HCT116 (cell line): Measurements from ENCODE around the gene GPR12. TPM values are rescaled to one million over a fixed set of nuclear protein-coding genes. Genes with fewer than 3 reads are reported as not detected.

ENCODE experiments used
- ATAC-seq: fragments of 200-7000 bp; cut with Tn5 transposase; 2 replicates; pipeline ENCODE4 v1.9.1; 2020; ENCODE audit warnings: mild to moderate bottlenecking, moderate library complexity
- BruUV-seq: library from RNA; stranded (reverse); fragments of 400-500 nt; replicated peaks from 2 replicates; lab custom pipeline; 2021; lab: Mats Ljungman, UMichigan
- CTCF ChIA-PET: fragments of 300-600 bp; sonication (Branson Sonifier 250); formaldehyde crosslinking; loops from one replicate; lab custom pipeline; 2021; ENCODE audit warnings: antibody characterized with exemption; lab: Charles Lee
- POLR2A ChIA-PET: fragments of 300-600, 350-600 bp; sonication (Branson Sonifier 250); formaldehyde crosslinking; loops from one replicate; lab custom pipeline; 2021; ENCODE audit warnings: antibody characterized with exemption; lab: Charles Lee
- RAD21 ChIA-PET, 2 experiments: fragments of 300-600 bp; sonication (Branson Sonifier 250); formaldehyde crosslinking; loops; one replicate each; lab custom pipeline; 2023; ENCODE audit warnings: low total read pairs in 2 of 2; ENCODE audit not compliant: uncharacterized antibody in 2 of 2, unreplicated experiment in 2 of 2, low non-redundant PET in 1 of 2; lab: Charles Lee
- DNase-seq: peaks from one replicate; pipeline ENCODE4 v3.0.0-alpha.2; 2010; ENCODE audit warnings: low read depth, low spot score
- H2AFZ ChIP-seq: fragments of 200-600 bp; shearing (Covaris generic), sonication (generic); 2 replicates; pipeline ENCODE4 v1.6.1; 2017; ENCODE audit warnings: low read depth, mixed run types, mixed read lengths, antibody characterized with exemption, low read length; ENCODE audit not compliant: poor library complexity, severe bottlenecking
- H3K27ac ChIP-seq: 2 replicates; pipeline ENCODE4 v1.5.1; 2012; ENCODE audit warnings: low read depth, low read length
- H3K27me3 ChIP-seq: fragments of 200-600 bp; sonication (generic); 2 replicates; pipeline ENCODE4 v1.6.1; 2016; ENCODE audit warnings: mixed run types, low read length, mixed read lengths; ENCODE audit not compliant: insufficient read depth
- H3K36me3 ChIP-seq, 2 experiments: fragments of 200-500 bp in 1 of 2; fragments of 200-600 bp in 1 of 2; sonication (Bioruptor generic) in 1 of 2; sonication (generic) in 1 of 2; 2 replicates each; pipeline versions ENCODE4 v1.5.1 to v1.6.1; 2014 to 2016; ENCODE audit warnings: low read length in 2 of 2, inconsistent platforms in 1 of 2, mixed read lengths in 1 of 2, mixed run types in 1 of 2; ENCODE audit not compliant: insufficient read depth in 2 of 2, control insufficient read depth in 1 of 2
- H3K4me1 ChIP-seq, 2 experiments: fragments of 200-600 bp in 1 of 2; sonication (generic) in 1 of 2; 2 replicates each; pipeline versions ENCODE4 v1.5.1 to v1.6.1; 2012 to 2017; ENCODE audit warnings: low read length in 2 of 2, inconsistent platforms in 1 of 2, mild to moderate bottlenecking in 1 of 2, mixed read lengths in 1 of 2, mixed run types in 1 of 2, moderate library complexity in 1 of 2; ENCODE audit not compliant: insufficient read depth in 2 of 2, control insufficient read depth in 1 of 2
- H3K4me2 ChIP-seq: fragments of 200-600 bp; sonication (generic); 2 replicates; pipeline ENCODE4 v1.6.1; 2017; ENCODE audit warnings: mixed run types, low read length, mixed read lengths
- H3K4me3 ChIP-seq, 2 experiments: fragments of 200-600 bp in 1 of 2; sonication (generic) in 1 of 2; replicated peaks in 1 of 2; 2 replicates each; pipeline ENCODE4 v1.5.1; 2011 to 2016; ENCODE audit warnings: low read length in 2 of 2, control low read depth in 1 of 2, low read depth in 1 of 2, mild to moderate bottlenecking in 1 of 2, mixed read lengths in 1 of 2, mixed run types in 1 of 2
- H3K79me2 ChIP-seq: fragments of 200-600 bp; sonication (generic); 2 replicates; pipeline ENCODE4 v1.6.1; 2017; ENCODE audit warnings: mild to moderate bottlenecking, mixed run types, low read length, moderate library complexity, mixed read lengths; ENCODE audit not compliant: insufficient read depth
- H3K9ac ChIP-seq: fragments of 200-600 bp; sonication (generic); 2 replicates; pipeline ENCODE4 v1.6.1; 2016; ENCODE audit warnings: low read length, mixed read lengths
- H3K9me2 ChIP-seq: fragments of 200-600 bp; sonication (generic), shearing (Covaris generic); 2 replicates; pipeline ENCODE4 v1.6.1; 2017; ENCODE audit warnings: mixed run types, mild to moderate bottlenecking, moderate library complexity; ENCODE audit not compliant: insufficient read depth
- H3K9me3 ChIP-seq, 2 experiments: fragments of 200-500 bp in 1 of 2; fragments of 200-600 bp in 1 of 2; sonication (Bioruptor generic) in 1 of 2; sonication (generic) in 1 of 2; 2 replicates each; pipeline ENCODE4 v1.6.1; 2014 to 2017; ENCODE audit warnings: low read length in 2 of 2, mixed read lengths in 2 of 2, inconsistent platforms in 1 of 2, low read depth in 1 of 2, mild to moderate bottlenecking in 1 of 2, mixed run types in 1 of 2, moderate library complexity in 1 of 2; ENCODE audit not compliant: control insufficient read depth in 1 of 2, insufficient read depth in 1 of 2
- H4K20me1 ChIP-seq: fragments of 200-600 bp; sonication (generic), shearing (Covaris generic); 2 replicates; pipeline ENCODE4 v1.6.1; 2017; ENCODE audit warnings: mixed run types, mild to moderate bottlenecking, moderate library complexity; ENCODE audit not compliant: insufficient read depth
- CBX3 ChIP-seq: IDR thresholded peaks from 2 replicates; pipeline ENCODE4 v1.6.1; 2012; ENCODE audit warnings: low read depth
- EGR1 ChIP-seq: IDR thresholded peaks from 2 replicates; pipeline ENCODE4 v1.6.1; 2012; ENCODE audit warnings: low read depth
- ELF1 ChIP-seq: IDR thresholded peaks from 2 replicates; pipeline ENCODE4 v1.6.1; 2012; ENCODE audit warnings: low read depth, borderline replicate concordance
- EZH2 ChIP-seq: fragments of 200-600 bp; sonication (generic); IDR thresholded peaks from 2 replicates; pipeline ENCODE4 v1.6.1; 2017; ENCODE audit warnings: antibody characterized with exemption, mixed run types
- EZH2phosphoT487 ChIP-seq: fragments of 200-600 bp; IDR thresholded peaks from 2 replicates; pipeline ENCODE4 v1.6.1; 2018; ENCODE audit warnings: antibody characterized with exemption, borderline replicate concordance
- FOSL1 ChIP-seq: IDR thresholded peaks from 2 replicates; pipeline ENCODE4 v1.6.1; 2012; ENCODE audit warnings: low read depth
- JUND ChIP-seq: IDR thresholded peaks from 2 replicates; pipeline ENCODE4 v1.6.1; 2012
- MAX ChIP-seq: IDR thresholded peaks from 2 replicates; pipeline ENCODE4 v1.6.1; 2012
- POLR2A ChIP-seq: IDR thresholded peaks from 2 replicates; pipeline ENCODE4 v1.7.0; 2011; ENCODE audit warnings: borderline replicate concordance; ENCODE audit not compliant: insufficient read depth, insufficient read length; ENCODE audit errors: extremely low read depth
- POLR2AphosphoS5 ChIP-seq: IDR thresholded peaks from 2 replicates; pipeline ENCODE4 v1.6.1; 2011; ENCODE audit warnings: mild to moderate bottlenecking, low read depth, low read length, moderate library complexity
- REST ChIP-seq: IDR thresholded peaks from 2 replicates; pipeline ENCODE4 v1.6.1; 2012; ENCODE audit warnings: low read depth
- SIN3A ChIP-seq: IDR thresholded peaks from 2 replicates; pipeline ENCODE4 v1.6.1; 2012; ENCODE audit warnings: low read depth
- SRF ChIP-seq: IDR thresholded peaks from 2 replicates; pipeline ENCODE4 v1.6.1; 2012; ENCODE audit warnings: low read depth
- TCF7L2 ChIP-seq: IDR thresholded peaks from 2 replicates; pipeline ENCODE4 v1.7.0; 2011; ENCODE audit warnings: borderline replicate concordance, inconsistent platforms; ENCODE audit not compliant: insufficient read depth, insufficient read length; ENCODE audit errors: extremely low read depth
- ZBTB33 ChIP-seq: IDR thresholded peaks from 2 replicates; pipeline ENCODE4 v1.6.1; 2011; ENCODE audit warnings: mild to moderate bottlenecking, low read length, moderate library complexity; ENCODE audit not compliant: insufficient replicate concordance; ENCODE audit errors: extremely low read depth
- ZFX ChIP-seq: fragments of 450-650 bp; IDR thresholded peaks from 2 replicates; pipeline ENCODE4 v1.6.1; 2017
- ZNF274 ChIP-seq: fragments of 200-500 bp; sonication (Bioruptor generic); IDR thresholded peaks from 2 replicates; pipeline ENCODE4 v1.6.1; 2014; ENCODE audit warnings: mild to moderate bottlenecking, low read depth, low read length, inconsistent platforms
- intact Hi-C: fragments of 100-400 bp; cut with micrococcal nuclease; formaldehyde crosslinking; loops from 2 replicates; pipeline ENCODE4 v1.10.0; 2022
- total RNA-seq: library from RNA; stranded (reverse); gene quantifications from one replicate; pipeline ENCODE4 v1.2.1, GENCODE V29; 2021; ENCODE audit not compliant: unreplicated experiment
- TF ChIP-seq, protein P1 (sequence below): IDR thresholded peaks from 2 replicates; pipeline ENCODE4 v1.6.1; 2012
- TF ChIP-seq, protein P2 (sequence below), 3 experiments: fragments of 200-600 bp in 1 of 3; sonication (generic) in 1 of 3; IDR thresholded peaks in 2 of 3; conservative IDR thresholded peaks in 1 of 3; 2 replicates each; pipeline ENCODE4 v1.5.1; 2012 to 2017; ENCODE audit warnings: low read depth in 2 of 3, low read length in 2 of 3, antibody characterized with exemption in 1 of 3, borderline replicate concordance in 1 of 3, control low read depth in 1 of 3, mild to moderate bottlenecking in 1 of 3, mixed read lengths in 1 of 3, mixed run types in 1 of 3, moderate library complexity in 1 of 3; ENCODE audit not compliant: insufficient read depth in 1 of 3

GPR12 gene
- total RNA-seq, 1 experiment from 2014 or later, result not detected

DNA sequence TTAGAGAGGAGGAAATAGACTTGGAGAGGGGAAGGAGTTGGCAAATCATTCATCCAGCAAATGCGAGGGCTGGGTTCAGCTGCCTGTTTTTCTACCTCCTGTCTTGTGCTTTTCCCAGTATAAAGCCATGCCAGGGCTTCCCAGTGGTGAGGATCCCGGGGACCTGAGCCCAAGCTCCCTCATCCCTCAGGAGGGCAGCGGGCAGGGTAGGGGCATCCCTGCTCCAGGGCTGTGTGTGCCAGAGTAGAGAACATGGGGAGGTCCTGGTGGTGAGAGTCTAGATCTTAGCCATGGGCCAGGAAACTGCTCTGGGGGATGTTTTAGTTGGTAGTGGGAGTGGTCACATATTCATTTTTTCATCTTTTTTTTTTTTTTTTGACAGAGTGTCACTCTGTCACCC is 43.6 kb downstream of the GPR12 start:
- intact Hi-C loops, result no loop called here
- TF ChIP-seq EGR1 (no peak), ZBTB33 (no peak), MAX (no peak), POLR2A (no peak), FOSL1 (no peak), TCF7L2 (no peak), EZH2 (no peak), ZNF274 (no peak), CBX3 (no peak), ZFX (no peak), REST (no peak), SIN3A (no peak), POLR2AphosphoS5 (no peak), ELF1 (no peak), SRF (no peak), JUND (no peak), EZH2phosphoT487 (no peak)
- TF ChIP-seq, protein P1, sequence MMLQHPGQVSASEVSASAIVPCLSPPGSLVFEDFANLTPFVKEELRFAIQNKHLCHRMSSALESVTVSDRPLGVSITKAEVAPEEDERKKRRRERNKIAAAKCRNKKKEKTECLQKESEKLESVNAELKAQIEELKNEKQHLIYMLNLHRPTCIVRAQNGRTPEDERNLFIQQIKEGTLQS, result no peak
- TF ChIP-seq, protein P2, sequence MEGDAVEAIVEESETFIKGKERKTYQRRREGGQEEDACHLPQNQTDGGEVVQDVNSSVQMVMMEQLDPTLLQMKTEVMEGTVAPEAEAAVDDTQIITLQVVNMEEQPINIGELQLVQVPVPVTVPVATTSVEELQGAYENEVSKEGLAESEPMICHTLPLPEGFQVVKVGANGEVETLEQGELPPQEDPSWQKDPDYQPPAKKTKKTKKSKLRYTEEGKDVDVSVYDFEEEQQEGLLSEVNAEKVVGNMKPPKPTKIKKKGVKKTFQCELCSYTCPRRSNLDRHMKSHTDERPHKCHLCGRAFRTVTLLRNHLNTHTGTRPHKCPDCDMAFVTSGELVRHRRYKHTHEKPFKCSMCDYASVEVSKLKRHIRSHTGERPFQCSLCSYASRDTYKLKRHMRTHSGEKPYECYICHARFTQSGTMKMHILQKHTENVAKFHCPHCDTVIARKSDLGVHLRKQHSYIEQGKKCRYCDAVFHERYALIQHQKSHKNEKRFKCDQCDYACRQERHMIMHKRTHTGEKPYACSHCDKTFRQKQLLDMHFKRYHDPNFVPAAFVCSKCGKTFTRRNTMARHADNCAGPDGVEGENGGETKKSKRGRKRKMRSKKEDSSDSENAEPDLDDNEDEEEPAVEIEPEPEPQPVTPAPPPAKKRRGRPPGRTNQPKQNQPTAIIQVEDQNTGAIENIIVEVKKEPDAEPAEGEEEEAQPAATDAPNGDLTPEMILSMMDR (IDR thresholded peaks at IDR 0.05 in 2 of 3, conservative IDR thresholded peaks at IDR 0.05 in 1 of 3; ENCODE audit: borderline replicate concordance in 1 of 3, insufficient read depth in 1 of 3, low read depth in 2 of 3, low read length in 2 of 3), result no peak
- Histone ChIP-seq H3K9me3 (no peaks in the 10 kb centered on the region), H3K27ac (no peak overlapping the region), H3K9me2 (no peaks in the 10 kb centered on the region), H3K79me2 (no peaks in the 10 kb centered on the region), H4K20me1 (no peaks in the 10 kb centered on the region), H3K4me3 (no peak overlapping the region), H3K36me3 (no peaks in the 10 kb centered on the region), H3K9ac (no peak overlapping the region), H3K27me3 (0 out of 2 replicates have a peak, but pooled peaks cover 10% of the 10 kb centered on the region), H3K4me1 (no peaks in the 10 kb centered on the region), H2AFZ (no peak overlapping the region), H3K4me2 (no peak overlapping the region)
- ChIA-PET RAD21 (no interaction called here), POLR2A (no interaction called here), CTCF (interaction anchor here (0.7 kb wide), 1 partner anchor 162 kb away, joined by 3 read pairs; no protein-coding TSS in a partner anchor)
- BruUV-seq, result no TSS peak
- DNase-seq (no peak), ATAC-seq (no peak)
